IPS-18c (cell line): ENCODE data around the gene CACNA1F.
A peak's percentile ranks its signal among the peaks of the same experiment; 100 is the strongest.

Experiments used
- H3K4me3 ChIP-seq: 2 replicates; pipeline ENCODE4 v1.7.0; 2013; ENCODE audit warnings: low read depth, mild to moderate bottlenecking, low read length, moderate library complexity; ENCODE audit not compliant: insufficient read depth
- H3K9me3 ChIP-seq: one replicate; pipeline ENCODE4 v1.6.1; 2013; ENCODE audit warnings: mild to moderate bottlenecking, low read length, moderate library complexity; ENCODE audit not compliant: control insufficient read depth, insufficient read depth

CACNA1F gene

GRCh38 chrX:49211074-49211473, 22.1 kb downstream of the CACNA1F start:
- peaks cover 15% of the 10 kb centered on the region for H3K9me3 ChIP-seq
- H3K4me3 ChIP-seq, result no peak overlapping the region

GRCh38 chrX:49210406-49210805, 22.7 kb downstream of the CACNA1F start:
- H3K4me3 ChIP-seq, result no peak overlapping the region
- H3K9me3 ChIP-seq, result peaks cover 15% of the 10 kb centered on the region

- peak overlapping the region; percentile 24 for H3K4me3 ChIP-seq
- H3K9me3 ChIP-seq, result peaks cover 17% of the 10 kb centered on the region
These were observed 23.5 kb downstream of the CACNA1F start for GRCh38 chrX:49209434-49210251.

GRCh38 chrX:49208399-49208798, 24.7 kb downstream of the CACNA1F start:
- Histone ChIP-seq H3K9me3 (peaks cover 18% of the 10 kb centered on the region), H3K4me3 (no peak overlapping the region; the same call in 1 of the 2 replicates)

GRCh38 chrX:49206543-49206942, 26.6 kb downstream of the CACNA1F start:
- Histone ChIP-seq H3K4me3 (no peak overlapping the region), H3K9me3 (peaks cover 18% of the 10 kb centered on the region)

- Histone ChIP-seq H3K4me3 (no peak overlapping the region; the same call in 1 of the 2 replicates), H3K9me3 (peaks cover 12% of the 10 kb centered on the region)
These were observed 27.7 kb downstream of the CACNA1F start for GRCh38 chrX:49205443-49205842.

- Histone ChIP-seq H3K4me3 (no peak overlapping the region), H3K9me3 (peaks cover 14% of the 10 kb centered on the region)
These were observed 28.4 kb downstream of the CACNA1F start for GRCh38 chrX:49204709-49205108.

GRCh38 chrX:49204017-49204416, 29.1 kb downstream of the CACNA1F start:
- H3K9me3 ChIP-seq, result peaks cover 17% of the 10 kb centered on the region
- H3K4me3 ChIP-seq, result no peak overlapping the region

- Histone ChIP-seq H3K4me3 (no peak overlapping the region), H3K9me3 (peaks cover 18% of the 10 kb centered on the region)
These were observed 29.6 kb downstream of the CACNA1F start for GRCh38 chrX:49203536-49203935.

- Histone ChIP-seq H3K4me3 (no peak overlapping the region), H3K9me3 (peaks cover 21% of the 10 kb centered on the region)
These were observed 31.1 kb downstream of the CACNA1F start for GRCh38 chrX:49202022-49202421.

- H3K4me3 ChIP-seq, result peak within 1 kb of the TSS; percentile 44
These were observed 33.0 kb downstream of the CACNA1F start, which contains the start of gene SYP for GRCh38 chrX:49199906-49200771. SYP (minus strand) TSS chrX:49200193; CDS start chrX:49200186, 7 bp downstream.

GRCh38 chrX:49199315-49199595, 33.9 kb downstream of the CACNA1F start:
- H3K9me3 ChIP-seq, result peaks cover 20% of the 10 kb centered on the region
- H3K4me3 ChIP-seq, result peak overlapping the region; percentile 44; the same call in 1 of the 2 replicates

More at GRCh38 chrX:49199906-49200771, 33.0 kb downstream of the CACNA1F start, which contains the start of gene SYP:
- peaks cover 23% of the 10 kb centered on the region for H3K9me3 ChIP-seq

GRCh38 chrX:49198540-49199314, 34.4 kb downstream of the CACNA1F start:
- Histone ChIP-seq H3K9me3 (peaks cover 18% of the 10 kb centered on the region), H3K4me3 (peak overlapping the region; percentile 44)

GRCh38 chrX:49197543-49198087, 35.5 kb downstream of the CACNA1F start:
- Histone ChIP-seq H3K9me3 (peaks cover 17% of the 10 kb centered on the region), H3K4me3 (no peak overlapping the region)

- peaks cover 11% of the 10 kb centered on the region for H3K9me3 ChIP-seq
- no peak overlapping the region for H3K4me3 ChIP-seq
These were observed 39.6 kb downstream of the CACNA1F start for GRCh38 chrX:49193542-49193964.

- H3K4me3 ChIP-seq, result no peak overlapping the region
These were observed 40.3 kb downstream of the CACNA1F start for GRCh38 chrX:49192722-49193328.

More at GRCh38 chrX:49192722-49193328, 40.3 kb downstream of the CACNA1F start:
- H3K9me3 ChIP-seq, result peaks cover 12% of the 10 kb centered on the region
